ENCODE results near the gene EMSY.

DNA sequence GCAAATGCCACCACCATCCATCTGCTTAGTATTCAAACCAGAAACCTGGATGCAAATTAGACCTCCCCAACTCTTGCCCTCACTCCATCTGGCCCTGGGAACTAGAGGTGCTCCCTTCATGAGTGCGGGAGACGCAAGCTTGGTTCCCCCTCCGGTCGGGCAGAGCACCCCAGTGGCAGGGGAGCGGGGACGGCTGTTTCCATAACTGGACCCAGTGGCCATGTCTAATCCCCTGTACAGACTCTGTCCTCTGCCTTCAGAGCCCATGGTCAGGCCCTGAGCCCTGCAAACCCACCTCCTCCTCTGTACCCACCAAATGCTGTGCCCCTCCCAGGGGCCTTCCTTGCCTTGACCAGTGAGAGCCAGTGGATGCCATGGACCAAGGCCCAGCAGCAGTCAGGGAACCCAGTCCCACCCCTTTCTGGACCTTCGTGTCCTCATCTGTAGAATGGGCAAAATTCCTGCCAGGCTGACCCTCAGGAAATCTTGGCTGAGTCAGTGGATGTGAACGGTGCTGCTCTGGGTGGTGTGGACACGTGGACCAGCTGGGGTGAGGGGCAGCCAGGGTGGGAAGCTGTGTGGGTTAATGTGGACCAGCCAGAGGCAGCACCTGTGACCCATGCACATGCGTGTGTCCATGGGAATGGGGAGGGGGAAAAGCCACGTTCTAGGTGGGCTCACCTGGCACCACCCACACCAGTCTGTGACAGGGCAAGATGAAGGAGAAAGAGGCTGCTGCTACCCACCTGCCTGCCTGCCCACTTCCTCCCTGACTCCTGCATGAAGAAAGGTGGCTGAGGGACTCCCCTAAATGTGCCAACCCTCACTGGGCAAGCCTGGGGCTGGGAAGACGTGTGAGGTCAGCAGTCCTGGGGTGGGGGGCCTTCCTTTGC lies 153.0 kb downstream of the EMSY start:
- TF ChIP-seq SUZ12 (IDR thresholded peaks at IDR 0.05; ENCODE audit: extremely low read depth, insufficient read depth, insufficient read length) (no peak), YY1 (IDR thresholded peaks at IDR 0.05; ENCODE audit: insufficient read depth, insufficient read length) (no peak)

All from NT2/D1 (cell line).